ENCODE results near the gene OTX1.

The OTX1 gene

DNA sequence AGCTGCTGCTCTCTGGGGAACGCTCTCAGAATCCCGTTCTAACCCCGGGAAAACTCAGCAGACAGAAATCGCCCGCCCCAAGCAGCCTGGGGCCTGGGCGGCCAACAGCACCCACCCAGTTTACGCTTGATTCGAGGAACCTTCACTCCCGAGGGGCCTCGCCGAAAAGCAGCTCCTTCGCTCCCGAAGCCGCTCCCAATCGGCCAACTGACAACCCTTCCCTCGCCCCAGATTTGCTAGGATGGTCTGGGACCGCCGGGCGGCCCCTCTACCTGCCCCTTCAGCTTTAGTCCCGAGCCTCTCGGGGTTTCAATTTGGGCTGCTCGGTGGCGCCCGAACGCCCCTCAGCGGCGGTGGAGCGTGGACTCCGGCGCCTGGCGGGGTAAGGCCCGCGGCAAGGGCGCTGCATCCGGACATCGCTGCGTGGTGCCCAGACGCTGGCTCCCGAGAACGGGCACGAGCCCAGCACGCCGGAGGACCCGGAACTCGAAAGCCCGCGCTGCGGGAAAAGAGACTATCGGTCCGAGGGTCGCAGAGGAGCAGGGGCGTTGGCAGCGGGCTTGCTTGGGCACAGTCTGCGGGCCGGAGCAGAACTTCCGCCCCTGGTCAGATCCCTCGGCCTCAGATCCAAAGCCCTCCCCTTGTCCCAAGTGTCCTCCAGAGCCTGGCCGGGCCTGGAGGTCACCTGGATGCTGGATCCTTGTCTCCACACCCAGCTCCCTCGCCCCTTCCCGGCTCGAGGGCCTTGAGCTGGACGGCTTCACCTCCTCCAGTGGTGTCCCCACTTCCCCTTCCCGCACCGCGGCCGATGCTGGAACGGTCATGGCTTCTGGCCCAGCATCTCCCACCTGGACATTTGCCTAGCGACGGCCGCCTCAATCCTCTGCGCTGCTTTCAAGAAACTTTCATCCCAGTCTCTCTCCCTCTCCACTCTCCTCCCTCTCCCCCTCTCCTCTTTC is 3.0 kb upstream of the OTX1 start:
- no peak for DNase-seq

- peak; percentile 39 for DNase-seq
These were observed 2.1 kb upstream of the OTX1 start for GRCh38 chr2:63048367-63049171.

GRCh38 chr2:63049211-63049969 is 1.2 kb upstream of the OTX1 start:
- no peak for DNase-seq

GRCh38 chr2:63049970-63050333 is 678 bp upstream of the OTX1 start:
- DNase-seq = peak; percentile 69

- peak; percentile 34 for DNase-seq
These were observed 588 bp downstream of the OTX1 start for GRCh38 chr2:63051042-63051794.

- DNase-seq = no peak
These were observed 1.2 kb downstream of the OTX1 start for GRCh38 chr2:63051795-63052333.

DNA sequence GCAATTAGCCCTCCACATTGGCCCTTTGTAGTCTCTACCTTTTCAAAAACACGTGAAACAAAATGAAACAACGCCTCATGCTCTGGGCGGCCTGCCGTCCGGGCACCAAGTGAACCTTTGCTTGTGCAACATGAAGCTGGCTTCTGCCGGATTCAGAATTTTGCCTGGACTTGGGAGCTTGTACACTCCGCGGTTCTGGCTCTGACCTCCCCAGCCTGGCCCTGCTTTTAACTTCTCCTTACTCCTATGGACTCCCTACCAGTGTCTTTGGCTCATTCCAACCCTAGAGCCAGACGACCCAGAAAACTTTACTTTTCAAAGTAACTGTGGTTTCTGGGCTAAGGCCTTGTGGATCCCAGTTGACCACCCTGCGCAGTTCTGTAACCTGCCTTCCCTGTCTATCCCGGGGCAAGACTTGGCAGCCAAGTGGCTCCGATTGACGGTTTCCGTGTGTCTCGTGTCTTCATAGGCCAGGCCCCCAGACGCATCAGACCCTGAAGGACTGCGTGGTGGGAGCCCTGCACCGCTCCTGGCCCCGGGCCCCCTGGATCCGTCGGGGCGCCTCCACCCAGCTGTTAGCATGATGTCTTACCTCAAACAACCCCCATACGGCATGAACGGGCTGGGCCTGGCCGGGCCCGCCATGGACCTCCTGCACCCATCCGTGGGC is 1.9 kb downstream of the OTX1 start:
- DNase-seq = no peak

DNA sequence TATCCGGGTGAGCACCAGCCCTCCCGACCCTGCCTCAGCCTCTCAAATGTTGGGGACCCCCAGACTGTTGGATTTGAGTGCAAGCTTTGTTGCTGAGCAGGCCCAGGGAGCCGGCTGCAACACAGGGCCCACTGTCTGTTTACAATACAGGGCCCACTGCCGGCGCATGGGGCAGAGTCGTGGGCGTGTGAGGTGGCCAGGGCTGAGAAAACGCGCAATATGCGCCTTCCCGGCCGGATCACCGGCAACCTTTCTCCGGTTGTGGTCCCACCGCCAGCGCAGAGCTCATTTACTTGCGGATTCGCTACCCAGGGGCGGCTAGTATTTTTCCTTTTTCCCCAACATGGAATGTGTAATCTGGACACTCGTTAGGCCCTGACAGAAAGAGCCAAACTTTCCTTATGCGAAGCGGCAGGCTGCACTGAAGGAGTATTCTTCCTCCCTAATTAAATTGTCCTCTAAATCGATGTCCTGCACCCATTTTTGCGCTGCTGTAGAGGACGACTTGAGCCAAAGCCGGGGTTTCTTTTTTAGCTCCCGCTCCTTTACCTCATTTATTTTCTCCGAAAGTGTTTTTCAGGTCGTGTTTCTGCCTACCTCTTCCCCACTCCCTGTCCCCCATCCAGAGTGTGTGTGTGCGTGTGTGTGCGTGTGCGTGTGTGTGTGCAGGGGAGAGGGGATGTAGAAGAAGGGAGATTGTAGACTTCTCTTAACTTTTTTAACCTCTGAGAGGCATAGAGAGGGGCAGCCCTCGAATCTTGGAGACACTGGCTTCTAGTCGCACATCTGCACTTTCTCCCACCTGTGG is 2.7 kb downstream of the OTX1 start:
- DNase-seq = no peak

DNA sequence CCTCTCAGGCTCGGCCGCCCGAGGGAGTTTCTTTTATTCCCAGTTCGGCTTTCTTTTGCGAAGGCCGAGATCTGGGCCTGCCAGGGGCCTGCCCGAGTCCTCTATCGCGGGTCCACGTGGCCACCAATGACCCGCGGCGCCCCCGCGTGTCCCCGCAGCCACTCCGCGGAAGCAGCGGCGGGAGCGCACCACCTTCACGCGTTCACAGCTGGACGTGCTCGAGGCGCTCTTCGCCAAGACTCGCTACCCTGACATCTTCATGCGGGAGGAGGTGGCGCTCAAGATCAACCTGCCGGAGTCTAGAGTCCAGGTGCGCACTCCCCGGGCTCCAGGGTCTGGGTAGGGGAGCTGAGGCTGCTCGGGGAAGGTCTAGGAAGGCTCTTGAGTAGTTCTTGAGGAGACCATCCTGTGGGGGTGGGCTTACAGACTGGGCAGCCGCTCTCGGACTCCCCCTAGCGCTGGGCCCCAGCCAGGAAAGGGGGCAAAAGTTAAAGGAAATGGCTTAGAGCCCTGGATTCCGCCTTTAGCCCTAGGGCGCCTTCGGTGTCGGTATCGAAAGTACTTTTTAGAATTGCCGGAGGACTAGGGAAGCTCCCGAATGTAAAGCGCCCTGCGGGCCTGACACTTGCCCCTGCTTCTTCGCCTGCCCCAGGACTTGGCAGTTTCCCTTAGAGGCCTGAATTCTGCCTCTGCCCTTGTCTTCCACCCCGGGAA is 3.4 kb downstream of the OTX1 start:
- no peak for DNase-seq

DNA sequence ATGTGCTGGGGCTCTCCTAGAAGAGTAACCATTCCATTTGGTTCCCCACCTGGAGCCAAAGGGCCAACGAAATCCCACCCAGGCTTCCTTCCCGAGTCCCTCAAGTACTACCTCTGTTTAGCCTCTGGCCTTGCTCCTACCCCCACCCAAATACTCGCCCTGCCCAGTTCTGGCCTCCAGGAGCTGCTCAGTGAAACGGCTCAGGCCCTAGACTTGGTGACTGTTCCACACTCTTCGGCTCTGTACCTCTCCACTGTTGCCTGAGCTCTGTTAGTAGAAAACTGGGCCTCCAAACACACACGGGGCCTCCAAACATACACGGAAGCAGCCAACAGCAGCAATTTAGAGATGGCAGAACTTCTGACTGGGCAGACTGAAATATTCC is 4.2 kb downstream of the OTX1 start:
- DNase-seq = no peak

DNA sequence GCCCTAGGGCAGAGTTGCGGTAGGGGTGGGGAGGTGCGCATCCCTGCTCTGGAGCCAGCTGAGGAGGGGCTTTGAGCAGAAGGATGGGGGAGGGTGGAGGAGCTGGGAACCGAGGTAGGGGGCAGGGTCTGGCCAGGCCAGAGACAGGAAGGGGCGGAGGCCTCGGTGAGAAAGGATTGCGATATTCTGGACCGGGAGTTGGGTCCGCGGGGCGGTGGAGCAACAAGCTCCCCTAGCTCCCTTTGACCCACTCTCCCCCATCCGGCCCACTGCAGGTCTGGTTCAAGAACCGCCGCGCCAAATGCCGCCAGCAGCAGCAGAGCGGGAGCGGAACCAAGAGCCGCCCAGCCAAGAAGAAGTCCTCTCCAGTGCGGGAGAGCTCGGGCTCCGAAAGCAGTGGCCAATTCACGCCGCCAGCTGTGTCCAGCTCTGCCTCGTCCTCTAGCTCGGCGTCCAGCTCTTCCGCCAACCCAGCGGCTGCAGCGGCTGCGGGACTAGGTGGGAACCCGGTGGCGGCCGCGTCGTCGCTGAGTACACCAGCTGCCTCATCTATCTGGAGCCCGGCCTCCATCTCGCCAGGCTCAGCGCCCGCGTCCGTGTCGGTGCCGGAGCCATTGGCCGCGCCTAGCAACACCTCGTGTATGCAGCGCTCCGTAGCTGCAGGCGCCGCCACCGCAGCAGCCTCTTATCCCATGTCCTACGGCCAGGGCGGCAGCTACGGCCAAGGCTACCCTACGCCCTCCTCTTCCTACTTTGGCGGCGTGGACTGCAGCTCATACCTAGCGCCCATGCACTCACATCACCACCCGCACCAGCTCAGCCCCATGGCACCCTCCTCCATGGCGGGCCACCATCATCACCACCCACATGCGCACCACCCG is 4.8 kb downstream of the OTX1 start:
- DNase-seq = no peak

GRCh38 chr2:63056107-63057050 is 5.7 kb downstream of the OTX1 start:
- DNase-seq = no peak

- no peak for DNase-seq
These were observed 6.9 kb downstream of the OTX1 start for GRCh38 chr2:63057249-63058143.

DNA sequence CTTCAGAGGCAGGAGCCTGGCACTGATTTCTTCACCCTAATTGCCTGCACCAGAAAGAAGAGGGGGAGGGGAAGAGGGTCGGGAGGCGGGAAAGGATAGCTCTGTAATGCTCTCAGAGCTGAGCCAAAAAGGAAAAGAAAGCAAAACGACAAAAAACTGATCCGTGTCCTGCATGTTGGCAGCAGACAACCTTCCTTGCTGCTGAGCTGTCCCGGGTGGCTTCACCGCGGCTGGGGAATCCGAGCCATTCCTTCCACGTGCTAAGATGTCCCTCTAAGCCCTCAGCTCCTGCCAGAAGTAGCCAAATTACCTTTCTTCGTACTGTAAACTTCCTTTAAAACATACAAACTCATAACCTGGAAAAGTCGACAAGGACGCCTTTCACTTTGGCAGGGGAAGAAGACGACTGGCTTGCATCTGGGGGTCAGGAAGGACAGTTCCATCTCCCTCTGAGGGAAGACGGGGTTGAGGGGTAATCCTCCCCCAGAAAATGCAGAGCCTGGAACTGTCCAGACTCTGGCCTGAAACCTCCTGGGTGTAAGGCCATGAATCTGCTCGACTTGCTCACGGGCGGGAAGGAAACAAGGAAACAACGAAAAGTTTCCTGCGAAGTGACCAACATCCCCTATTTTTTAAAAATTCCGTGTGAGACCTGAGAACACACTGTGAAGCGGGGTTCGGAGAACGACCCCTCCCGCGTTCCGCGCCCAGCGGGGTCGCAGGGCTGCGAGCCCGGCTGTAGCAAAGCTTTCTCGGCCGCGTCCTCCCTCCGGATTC is 7.7 kb downstream of the OTX1 start:
- no peak for DNase-seq

GRCh38 chr2:63058921-63059792 is 8.5 kb downstream of the OTX1 start:
- DNase-seq = no peak

Measured in NCI-H2171 treated with DMSO at 0.1 percent for 48 hours (cell line).